CMK (cell line): ENCODE data around the gene PIK3R2.

Source experiments
- DNase-seq: peaks from one replicate; pipeline ENCODE4 v3.0.0-alpha.2; 2010; ENCODE audit warnings: low read depth

The PIK3R2 gene

DNA sequence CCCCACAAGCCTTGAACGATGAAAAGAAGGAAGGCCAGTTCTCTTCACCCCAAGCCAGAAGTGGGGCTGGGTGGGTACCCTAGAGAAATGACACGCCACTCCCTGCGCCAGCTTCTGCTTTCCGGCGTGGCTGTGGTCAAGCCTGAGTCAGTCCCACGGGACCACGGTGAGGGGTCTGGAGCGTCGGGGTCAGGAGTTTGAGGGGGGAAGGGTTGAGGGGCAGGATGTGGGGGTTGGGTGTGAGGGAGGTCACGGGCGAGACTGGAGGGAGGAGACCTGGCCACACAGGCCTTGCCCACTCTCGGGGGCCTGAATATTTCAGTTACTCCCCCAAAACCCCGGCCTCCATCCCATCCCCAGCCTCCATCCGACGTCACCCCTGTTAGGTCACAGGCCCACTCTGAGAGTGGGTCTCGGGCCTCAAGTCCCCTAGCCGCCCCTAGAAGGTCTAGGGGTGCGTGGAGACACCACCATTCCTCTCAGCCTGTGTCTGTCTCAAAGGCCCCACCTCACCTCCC is 20.1 kb downstream of the PIK3R2 start:
- no peak for DNase-seq

DNA sequence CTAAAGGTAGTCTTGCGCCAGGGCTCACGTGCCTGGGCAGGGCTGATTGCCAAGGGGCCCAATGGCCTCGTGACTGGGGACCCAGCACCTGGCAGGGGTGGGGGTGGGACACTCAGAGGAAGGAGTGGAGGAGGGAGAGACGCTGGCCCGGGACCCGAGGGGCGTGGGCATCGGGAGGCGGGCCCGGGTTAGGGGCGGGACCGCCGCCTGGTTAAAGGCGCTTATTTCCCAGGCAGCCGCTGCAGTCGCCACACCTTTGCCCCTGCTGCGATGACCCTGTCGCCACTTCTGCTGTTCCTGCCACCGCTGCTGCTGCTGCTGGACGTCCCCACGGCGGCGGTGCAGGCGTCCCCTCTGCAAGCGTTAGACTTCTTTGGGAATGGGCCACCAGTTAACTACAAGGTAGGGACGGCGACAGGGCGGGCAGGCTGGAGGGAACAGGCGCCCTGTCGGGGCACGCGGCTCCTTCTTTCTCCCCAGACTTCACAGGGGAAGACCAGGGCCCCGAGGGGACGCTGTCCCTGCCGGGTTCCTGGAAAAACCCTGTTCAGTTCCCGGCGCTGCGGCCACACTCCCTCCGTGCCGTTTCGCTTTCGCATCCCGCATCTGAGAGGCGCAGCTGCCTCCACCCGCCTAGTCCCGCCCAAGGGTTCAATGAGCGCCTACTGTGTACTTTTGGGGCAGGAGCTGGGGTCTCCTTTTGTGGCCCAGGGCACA is 20.8 kb downstream of the PIK3R2 start, which contains the start of gene IFI30:
TSS of gene IFI30 (plus strand) at position 242 of the 717 bp plus-strand sequence. CDS start at position 271, 29 bp downstream.
- DNase-seq: no peak

DNA sequence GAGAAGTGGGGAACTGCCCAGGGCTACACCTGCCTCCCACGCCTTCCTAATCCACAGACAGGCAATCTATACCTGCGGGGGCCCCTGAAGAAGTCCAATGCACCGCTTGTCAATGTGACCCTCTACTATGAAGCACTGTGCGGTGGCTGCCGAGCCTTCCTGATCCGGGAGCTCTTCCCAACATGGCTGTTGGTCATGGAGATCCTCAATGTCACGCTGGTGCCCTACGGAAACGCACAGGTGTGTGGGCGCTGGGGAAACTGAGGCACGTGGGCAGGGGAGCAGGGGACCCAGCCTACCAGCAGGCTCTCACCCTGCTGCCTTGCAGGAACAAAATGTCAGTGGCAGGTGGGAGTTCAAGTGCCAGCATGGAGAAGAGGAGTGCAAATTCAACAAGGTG is 22.0 kb downstream of the PIK3R2 start:
- no peak for DNase-seq

DNA sequence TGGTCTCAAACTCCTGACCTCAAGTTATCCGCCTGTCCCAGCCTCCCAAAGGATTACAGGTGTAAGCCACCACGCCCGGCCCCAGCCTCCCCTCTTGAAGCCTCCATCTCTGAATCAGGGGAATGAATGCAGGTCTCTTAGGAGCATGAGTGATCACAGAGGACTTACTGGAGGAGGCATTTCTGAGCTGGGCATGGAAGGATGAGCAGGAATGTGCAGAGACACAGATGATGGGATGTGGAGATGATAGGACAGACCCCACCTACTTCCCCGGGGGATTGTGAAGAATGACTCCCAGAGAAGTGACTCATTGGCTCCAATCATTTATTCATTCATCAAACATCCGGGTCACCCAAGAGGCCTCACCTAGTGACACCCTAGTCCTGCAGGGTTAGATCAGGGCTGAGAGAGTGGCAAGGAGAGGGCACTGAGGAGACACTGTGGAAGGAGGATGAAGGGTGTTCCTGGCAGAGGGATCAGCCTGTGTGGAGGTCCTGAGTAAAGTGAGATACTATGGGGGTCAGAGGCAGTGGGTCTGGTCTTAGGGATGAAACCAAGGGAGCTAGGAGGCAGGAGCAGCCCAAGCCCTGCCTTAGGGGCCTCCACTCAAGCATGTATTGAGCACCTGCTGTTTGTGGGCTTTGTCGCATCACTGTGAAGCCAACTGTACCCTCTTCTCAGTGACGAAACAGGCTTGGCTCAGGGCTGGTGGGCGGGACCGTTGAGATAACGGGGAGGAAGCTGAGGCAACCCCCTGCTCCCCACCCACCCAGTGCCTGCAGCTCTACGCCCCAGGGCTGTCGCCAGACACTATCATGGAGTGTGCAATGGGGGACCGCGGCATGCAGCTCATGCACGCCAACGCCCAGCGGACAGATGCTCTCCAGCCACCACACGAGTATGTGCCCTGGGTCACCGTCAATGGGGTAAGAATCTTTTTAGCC is 23.7 kb downstream of the PIK3R2 start:
- DNase-seq: no peak

DNA sequence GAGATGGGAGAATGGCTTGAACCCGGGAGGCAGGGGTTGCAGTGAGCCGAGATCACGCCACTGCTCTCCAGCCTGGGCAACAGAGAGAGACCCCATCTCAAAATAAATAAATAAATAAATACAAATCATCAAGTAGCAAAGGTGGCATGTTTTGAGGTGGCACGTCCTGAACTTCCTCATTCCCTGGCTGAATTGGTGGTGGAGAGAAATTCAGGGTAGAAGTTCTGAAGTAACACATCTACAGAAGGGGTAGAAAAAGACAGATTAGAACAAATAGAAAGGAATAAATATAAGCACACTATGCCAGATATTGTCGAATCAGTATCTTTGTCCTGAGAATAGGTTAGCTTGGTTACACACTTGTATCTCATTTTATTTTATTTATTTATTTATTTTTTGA is 27.0 kb downstream of the PIK3R2 start:
- DNase-seq: no peak

DNA sequence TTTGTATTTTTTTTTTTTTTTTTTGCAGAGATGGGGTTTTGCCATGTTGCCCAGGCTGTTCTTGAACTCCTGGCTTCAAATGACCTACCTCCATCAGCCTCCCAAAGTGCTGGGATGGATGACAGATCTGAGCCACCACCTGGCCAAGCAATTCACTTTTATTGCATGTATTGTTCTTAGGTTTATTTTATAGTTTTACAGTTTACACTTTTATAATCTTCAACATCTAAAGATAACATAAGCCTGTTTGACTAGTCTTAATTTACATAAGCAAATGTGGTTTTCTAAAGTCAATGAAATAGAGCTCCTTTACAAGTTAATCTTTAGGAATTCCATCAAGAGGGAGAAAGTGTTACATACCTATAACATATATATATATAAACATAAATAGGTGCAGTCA is 30.6 kb downstream of the PIK3R2 start:
- DNase-seq: no peak

DNA sequence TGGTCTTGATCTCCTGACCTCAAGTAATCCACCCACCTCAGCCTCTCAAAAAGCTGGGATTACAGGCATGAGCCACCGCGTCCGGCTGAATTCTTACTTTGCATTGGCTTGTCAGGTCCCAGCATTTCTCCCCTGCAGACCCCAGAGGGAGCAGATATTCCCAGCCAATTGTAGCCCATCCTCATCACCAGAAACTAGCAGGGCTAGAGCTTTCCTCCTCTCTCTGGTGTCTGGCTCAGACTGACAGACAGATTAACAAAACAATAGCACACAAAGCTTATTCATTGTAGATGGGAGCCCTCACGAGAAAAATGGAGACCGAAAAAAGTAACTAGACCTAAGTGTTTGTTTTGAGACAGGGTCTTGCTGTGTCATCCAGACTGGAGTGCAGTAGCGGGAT is 32.6 kb downstream of the PIK3R2 start:
- no peak for DNase-seq

DNA sequence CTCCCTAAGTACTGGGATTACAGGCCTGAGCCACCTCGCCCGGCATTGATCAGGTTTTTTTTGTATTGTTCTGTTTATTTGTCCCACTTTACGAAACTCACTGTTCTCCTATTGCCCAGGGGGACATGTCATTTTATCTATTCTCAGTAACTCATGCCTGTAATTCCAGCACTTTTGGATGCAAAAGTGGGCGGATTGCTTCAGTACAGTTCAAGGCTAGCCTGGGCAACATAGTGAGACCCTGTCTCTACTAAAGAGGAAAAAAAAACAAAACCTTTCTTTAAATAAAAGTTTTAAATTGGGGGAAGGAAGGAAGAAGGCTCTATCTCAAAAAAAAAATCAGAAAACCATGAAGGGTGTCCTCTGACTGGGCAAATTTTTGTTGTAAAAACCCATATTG is 37.3 kb downstream of the PIK3R2 start:
- DNase-seq: no peak

DNA sequence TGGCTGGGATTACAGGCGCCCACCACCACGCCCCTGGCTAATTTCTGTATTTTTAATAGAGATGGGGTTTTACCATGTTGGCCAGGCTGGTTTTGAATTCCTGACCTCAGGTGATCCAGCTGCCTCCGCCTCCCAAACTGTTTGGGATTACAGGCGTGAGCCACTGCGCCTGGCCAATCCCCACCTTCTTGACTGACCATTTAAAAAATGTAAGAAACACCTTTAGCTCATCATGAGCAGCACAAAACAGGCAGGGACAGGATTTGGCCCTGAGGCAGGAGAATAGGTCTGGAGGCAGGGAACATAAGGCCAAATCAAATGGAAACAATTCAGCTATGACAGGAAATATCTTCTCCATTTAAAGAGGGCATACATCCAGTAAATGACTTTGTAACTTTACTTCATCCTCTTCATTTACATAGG is 38.7 kb downstream of the PIK3R2 start:
- DNase-seq: no peak

DNA sequence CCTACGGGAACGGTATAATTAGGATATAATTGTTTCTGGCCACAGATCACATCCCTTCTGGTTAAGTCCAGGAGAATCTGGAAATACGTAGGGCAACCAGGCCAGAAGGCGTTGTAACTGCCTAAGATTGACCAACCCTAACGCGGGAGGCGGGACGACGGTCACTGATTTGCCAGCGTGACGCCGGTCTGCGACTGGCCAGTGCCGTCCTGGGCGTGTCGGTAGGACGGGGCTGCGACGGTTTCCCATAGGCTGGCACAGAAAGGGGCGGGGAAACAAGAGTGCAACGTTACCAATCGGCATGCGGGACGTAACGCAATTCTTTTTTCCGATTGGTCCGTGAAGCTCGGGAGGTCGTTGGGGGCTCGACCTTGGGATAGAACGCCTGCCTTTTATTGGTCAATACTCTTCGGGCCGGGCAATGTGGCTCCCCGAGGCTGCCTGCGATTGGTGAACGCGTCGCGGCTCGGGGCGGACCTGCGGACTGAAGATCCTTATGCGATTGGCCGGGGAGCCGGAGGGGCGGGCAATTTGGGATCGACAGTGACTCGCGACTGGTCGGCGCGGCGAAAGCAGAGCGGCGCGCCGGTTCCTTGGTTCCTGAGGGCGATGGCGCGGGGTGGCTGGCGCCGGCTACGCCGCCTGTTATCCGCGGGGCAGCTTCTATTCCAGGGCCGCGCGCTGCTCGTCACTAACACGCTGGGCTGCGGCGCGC is 39.9 kb downstream of the PIK3R2 start, which contains the start of gene MPV17L2:
TSS of gene MPV17L2 (plus strand) at position 546 of the 715 bp plus-strand sequence. CDS start at position 610, 64 bp downstream.
- peak; percentile 97 for DNase-seq

DNA sequence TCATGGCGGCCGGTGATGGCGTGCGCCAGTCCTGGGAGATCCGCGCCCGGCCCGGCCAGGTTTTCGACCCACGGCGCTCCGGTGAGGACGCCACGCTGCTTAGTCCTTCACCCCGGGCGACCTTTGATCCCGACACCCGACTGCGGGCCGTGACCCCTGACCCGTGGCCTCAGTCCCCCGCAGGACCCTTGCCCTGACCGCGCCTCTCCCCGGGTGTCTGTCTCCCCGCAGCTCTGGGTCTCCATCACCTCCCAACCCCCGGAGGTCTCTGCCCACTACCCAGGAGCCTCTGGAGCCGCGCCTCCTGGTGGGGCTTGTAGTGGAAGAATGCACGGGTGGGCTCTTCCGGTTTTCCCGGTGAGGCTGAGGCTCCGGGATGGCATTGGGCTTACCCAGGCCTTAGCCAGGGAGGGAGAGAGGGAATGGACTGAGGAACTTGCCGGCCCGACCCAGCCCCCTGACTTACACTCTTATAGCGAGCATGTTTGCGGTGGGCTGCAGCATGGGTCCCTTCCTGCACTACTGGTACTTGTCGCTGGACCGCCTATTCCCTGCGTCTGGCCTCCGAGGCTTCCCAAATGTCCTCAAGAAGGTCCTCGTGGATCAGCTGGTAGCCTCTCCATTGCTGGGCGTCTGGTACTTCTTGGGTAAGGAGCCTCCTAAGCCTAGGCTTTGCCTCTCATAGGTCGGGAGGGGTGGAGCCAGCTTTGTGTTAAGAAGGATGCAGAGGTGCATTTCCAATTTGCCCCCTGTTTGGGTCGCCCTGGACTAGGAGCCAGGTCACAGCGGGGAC is 40.6 kb downstream of the PIK3R2 start:
- DNase-seq: no peak

DNA sequence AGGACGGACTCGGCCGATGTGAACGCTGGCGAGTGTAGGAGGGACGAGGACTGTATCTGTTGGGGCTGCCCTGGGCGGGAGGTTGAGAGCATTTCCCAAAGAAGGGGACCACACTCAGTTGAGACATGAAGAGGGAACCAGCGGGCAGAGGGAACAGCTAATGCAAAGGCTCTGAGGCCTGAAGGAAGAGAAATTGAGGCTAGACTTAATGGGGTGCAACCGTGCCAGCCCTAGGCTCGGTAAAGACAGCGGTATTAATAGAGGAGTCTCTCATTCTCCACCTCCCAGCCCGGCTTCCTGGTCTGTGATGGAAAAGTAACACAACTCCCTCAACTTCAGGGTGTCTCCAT is 41.2 kb downstream of the PIK3R2 start:
- DNase-seq: no peak

DNA sequence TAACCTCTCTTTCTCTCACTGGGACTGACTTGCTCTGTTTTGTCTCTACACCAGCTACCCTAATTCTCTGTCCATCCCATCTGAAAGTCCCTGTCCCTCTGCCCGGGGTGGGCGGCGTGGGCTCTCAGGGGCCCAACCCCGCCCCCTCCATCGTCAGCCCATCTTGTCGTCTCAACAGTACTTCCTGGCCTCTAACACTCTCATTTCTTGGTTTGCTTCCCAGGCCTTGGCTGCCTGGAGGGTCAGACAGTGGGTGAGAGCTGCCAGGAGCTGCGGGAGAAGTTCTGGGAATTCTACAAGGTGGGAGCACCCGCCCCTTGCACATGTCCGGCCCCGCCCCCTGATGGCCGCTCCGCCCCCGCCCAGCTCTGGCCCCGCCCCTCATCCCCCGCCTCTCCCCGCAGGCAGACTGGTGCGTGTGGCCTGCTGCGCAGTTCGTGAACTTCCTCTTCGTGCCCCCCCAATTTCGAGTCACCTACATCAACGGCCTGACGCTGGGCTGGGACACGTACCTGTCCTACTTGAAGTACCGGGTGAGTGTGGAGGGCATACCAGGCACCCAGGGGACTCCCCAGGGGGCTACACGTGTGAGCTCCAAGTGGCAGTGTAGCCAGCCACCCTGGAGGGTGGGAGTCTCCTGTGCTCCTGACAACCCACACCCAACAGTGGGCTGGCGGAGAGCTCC is 41.7 kb downstream of the PIK3R2 start:
- DNase-seq: no peak

DNA sequence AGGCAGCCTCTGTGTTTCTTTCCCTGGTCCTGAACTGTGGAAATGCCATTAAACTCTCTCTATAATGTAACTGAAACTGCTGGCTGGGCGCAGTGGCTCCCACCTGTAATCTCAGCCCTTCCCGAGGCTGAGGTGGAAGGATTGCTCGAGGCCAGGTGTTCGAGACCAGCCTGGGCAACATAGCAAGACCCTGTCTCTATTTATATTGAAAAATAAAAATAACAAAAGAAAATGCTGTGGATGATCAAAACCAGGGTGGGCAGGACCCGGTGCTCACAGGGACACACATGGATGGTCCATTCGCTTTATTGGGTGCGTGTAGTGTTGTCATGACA is 43.5 kb downstream of the PIK3R2 start:
- no peak for DNase-seq

DNA sequence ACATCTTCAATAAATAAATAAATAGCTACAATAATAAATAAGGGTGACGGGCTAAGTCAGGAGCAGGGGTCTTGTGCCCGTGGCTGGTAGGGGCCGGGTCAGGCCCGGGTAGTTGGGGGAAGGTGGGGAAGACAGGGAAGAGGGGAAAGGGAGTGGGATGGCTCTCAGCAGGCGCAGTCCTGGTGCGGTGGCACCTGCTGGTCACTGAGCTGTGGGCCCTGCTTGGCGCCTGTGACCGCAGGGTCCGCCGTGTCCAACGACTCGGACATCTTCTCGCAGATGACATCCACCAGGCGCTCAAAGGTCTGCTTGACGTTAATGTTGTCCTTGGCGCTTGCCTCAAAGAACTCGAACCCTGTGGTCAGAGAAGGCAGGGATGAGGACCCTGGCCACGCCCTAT is 44.3 kb downstream of the PIK3R2 start:
- no peak for DNase-seq

DNA sequence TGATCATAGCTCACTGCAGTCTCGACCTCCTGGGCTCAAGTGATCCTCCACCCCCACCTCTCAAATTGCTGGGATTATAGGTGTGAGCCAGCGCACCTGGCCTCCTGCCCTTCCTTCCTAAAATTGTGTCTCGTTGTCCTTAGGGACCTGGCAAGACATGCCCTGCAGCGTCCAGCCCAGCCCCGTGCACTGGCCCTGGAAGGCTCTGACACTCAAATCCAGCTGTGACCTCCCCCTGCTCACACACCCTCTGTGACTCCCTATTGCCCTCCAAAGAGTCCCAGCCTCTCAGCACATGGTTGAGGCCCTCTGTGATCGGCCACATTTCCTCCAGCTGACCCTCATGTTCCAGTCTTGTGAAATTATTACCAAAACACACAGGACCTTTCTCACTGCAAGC is 45.0 kb downstream of the PIK3R2 start:
- no peak for DNase-seq

DNA sequence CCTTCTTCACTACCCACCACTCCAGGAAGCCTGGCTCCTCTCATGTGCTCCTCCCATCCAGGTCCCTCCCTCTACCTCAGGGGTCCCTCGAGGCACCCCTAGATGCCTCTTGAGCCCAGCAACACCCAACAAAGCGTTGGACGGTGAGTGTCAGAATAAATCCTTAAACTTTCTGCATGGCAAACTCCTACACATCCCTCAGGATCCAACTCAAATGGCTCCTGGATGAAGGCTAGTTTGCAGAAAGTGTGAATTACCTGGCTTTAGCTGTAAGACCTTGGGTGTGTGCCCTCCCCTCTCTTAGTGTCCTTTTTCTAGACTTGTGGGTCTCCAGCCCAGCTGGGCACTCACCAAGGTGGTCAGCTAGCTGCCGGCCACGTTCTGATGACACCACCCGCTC is 45.4 kb downstream of the PIK3R2 start:
- no peak for DNase-seq

DNA sequence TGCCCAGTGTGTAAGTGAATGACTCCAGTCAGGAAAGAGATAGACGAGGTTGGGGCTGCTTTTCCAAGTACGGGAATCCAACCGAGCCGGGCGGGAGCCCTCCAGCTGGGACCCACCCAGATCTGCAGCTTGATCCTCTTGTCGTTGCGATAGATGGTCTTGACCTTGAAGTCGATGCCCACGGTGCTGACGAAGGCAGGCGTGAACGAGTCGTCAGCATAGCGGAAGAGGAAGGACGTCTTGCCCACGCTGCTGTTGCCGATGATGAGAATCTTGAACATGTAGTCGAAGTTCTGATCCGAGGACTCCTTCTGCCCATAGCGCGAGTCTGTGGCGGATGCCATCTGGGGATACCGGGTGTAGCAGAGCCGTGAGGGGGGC is 49.4 kb downstream of the PIK3R2 start:
- no peak for DNase-seq

DNA sequence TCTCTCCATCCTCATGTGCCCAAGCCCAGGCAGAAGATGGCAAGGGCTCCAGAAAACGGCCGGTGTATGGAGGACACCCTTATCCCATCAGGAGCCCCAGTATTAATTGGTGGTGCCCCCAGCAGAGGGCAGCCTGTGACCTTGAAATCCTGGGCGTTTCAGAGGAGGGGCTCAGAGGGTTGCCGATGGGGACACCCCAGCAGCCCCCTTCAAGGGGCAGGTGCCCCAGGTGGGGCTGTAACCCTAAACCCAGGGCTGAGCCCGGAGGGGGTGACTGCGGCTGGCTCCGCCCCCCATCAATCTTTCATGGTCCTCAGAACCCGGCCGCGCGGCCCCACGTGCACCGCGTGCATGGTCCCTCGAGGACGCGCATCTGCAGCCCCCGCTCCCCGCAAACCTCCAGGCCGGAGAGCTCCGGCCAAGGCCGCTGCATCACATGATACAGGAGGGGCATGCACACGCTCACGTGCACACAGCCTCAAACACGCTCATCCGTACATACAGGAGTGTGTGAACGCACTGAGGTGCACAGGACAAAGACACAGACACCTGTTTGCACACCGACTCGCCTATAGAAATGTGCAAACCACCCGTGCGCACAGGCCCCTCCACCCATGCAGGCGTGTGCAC is 49.9 kb downstream of the PIK3R2 start:
- no peak for DNase-seq

DNA sequence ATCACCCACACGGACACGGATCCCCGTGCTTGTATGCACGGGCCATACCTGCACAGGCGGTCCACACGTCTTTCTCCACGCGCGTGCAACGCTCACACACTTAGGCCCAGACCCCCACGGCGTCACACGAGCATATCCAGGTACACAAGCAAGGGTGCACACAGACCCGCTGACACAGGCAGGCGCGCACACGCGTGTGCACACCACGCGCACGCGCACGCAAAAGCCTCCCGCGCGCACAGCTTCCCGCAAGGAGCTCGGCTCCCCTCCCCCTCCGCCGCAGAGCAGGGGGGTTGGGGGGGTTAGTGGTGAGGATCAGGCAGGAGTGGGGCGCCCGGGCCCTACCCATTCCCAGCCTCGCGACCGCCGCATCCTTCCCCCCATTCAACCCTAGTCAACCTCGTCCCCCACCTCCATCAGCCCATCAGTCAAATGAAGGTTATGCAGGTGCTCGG is 50.5 kb downstream of the PIK3R2 start:
- DNase-seq: peak; percentile 35
